HG02610 (cell line): Measurements from ENCODE around the gene GJA10.

ENCODE experiments used
- ATAC-seq: cut with Tn5 transposase; IDR thresholded peaks from one replicate; pipeline ENCODE4 v1.9.1; 2021; ENCODE audit warnings: mild to moderate bottlenecking, moderate library complexity; ENCODE audit not compliant: unreplicated experiment

Gene GJA10

GRCh38 chr6:89942601-89943000, 48.3 kb downstream of the GJA10 start:
- ATAC-seq: no peak

GRCh38 chr6:89944181-89944755, 50.0 kb downstream of the GJA10 start:
- no peak for ATAC-seq

- no peak for ATAC-seq
Observed at GRCh38 chr6:89944826-89945407, 50.6 kb downstream of the GJA10 start.
